Upper lobe of left lung (tissue), 6 donors: Measurements from ENCODE around the gene SYTL5. TPM values are rescaled to one million over a fixed set of nuclear protein-coding genes. Genes with fewer than 3 reads are reported as not detected.

Experiments
- ATAC-seq, 2 donors: fragments of 200-7000 bp; cut with Tn5 transposase; one replicate each; pipeline ENCODE4 v1.9.1; 2022; ENCODE audit warnings: mild to moderate bottlenecking in 2 of 2, moderate library complexity in 2 of 2; ENCODE audit not compliant: low FRiP score in 2 of 2
- DNase-seq, 2 donors: peaks; one replicate each; pipeline ENCODE4 v3.0.0-alpha.2; 2019 to 2020
- H3K27ac ChIP-seq, 4 donors: fragments of 200-600 bp; sonication (generic); one replicate each; pipeline ENCODE4 v1.5.1; 2016 to 2019
- H3K27me3 ChIP-seq, 4 donors: fragments of 200-600 bp; sonication (generic); one replicate each; pipeline ENCODE4 v1.5.1; 2017 to 2019
- H3K36me3 ChIP-seq, 4 donors: fragments of 200-600 bp; sonication (generic); one replicate each; pipeline ENCODE4 v1.5.1; 2016 to 2019
- H3K4me1 ChIP-seq, 4 donors: fragments of 200-600 bp; sonication (generic); one replicate each; pipeline ENCODE4 v1.5.1; 2018 to 2019
- H3K4me3 ChIP-seq, 4 donors: fragments of 200-600 bp; sonication (generic); one replicate each; pipeline ENCODE4 v1.5.1; 2017 to 2019; ENCODE audit warnings: mild to moderate bottlenecking in 2 of 4, moderate library complexity in 1 of 4
- H3K9me3 ChIP-seq, 4 donors: fragments of 200-600 bp; sonication (generic); one replicate each; pipeline ENCODE4 v1.5.1; 2018 to 2019
- CTCF ChIP-seq, 6 experiments: fragments of 450-650 bp in 4 of 6; fragments of 200-600 bp in 2 of 6; sonication (generic) in 2 of 6; IDR thresholded peaks; one replicate each; pipeline ENCODE4 v1.5.1; 2016 to 2019; ENCODE audit warnings: antibody characterized with exemption in 6 of 6
- EP300 ChIP-seq, 4 donors: sonication (generic); formaldehyde crosslinking; IDR thresholded peaks; one replicate each; pipeline ENCODE4 v1.5.1; 2017; ENCODE audit warnings: antibody characterized with exemption in 4 of 4, control low read depth in 2 of 4
- POLR2A ChIP-seq, 4 donors: fragments of 450-650 bp; IDR thresholded peaks; one replicate each; pipeline ENCODE4 v1.5.1; 2016 to 2017; ENCODE audit warnings: antibody characterized with exemption in 4 of 4, mild to moderate bottlenecking in 2 of 4
- POLR2AphosphoS5 ChIP-seq, 2 donors: sonication (generic); formaldehyde crosslinking; IDR thresholded peaks; one replicate each; pipeline ENCODE4 v1.5.1; 2017; ENCODE audit warnings: antibody characterized with exemption in 2 of 2
- WGBS, 2 donors: methylation state at CpG; one replicate each; pipeline ENCODE4 v1.1.5; 2017 to 2018; 5-methylcytosine and 5-hydroxymethylcytosine counted together
- total RNA-seq, 6 donors: library from RNA; depleted of rRNA in 4 of 6; stranded (reverse); fragments of >200 nt in 4 of 6; gene quantifications; one replicate each; pipeline versions ENCODE4 v1.1.0 to v1.2.1, GENCODE V29; 2016 to 2021
- donor health status: DM: no; HTN: no; CAD: no; lungs with moderate emphysema.
- donor health status: DM: no; HTN: yes; CAD: no; lungs with severe emphysema.

Gene SYTL5
- total RNA-seq, 6 donors from 2014 or later, result 0.30 to 3.6 (median 0.71) TPM

- Histone ChIP-seq H3K27me3 (no peaks in the 10 kb centered on the region), H3K4me3 (no peak overlapping the region), H3K9me3 (no peaks in the 10 kb centered on the region), H3K4me1 (peaks cover 0 to 3% (median 0%) of the 10 kb centered on the region in 4 donors), H3K27ac (no peak overlapping the region), H3K36me3 (no peaks in the 10 kb centered on the region)
- no peak for DNase-seq
- no peak for ATAC-seq
- TF ChIP-seq POLR2A (IDR thresholded peaks at IDR 0.05) (no peak), CTCF (IDR thresholded peaks at IDR 0.05) (peak in 1 of 6 experiments; percentile 6)
These were observed 2.3 kb downstream of the SYTL5 start for GRCh38 chrX:38008658-38009057.

GRCh38 chrX:38009641-38010040, 3.3 kb downstream of the SYTL5 start:
- Histone ChIP-seq H3K36me3 (no peaks in the 10 kb centered on the region), H3K27me3 (no peaks in the 10 kb centered on the region), H3K27ac (no peak overlapping the region), H3K9me3 (no peaks in the 10 kb centered on the region), H3K4me1 (peaks cover 0 to 3% (median 0%) of the 10 kb centered on the region in 4 donors), H3K4me3 (no peak overlapping the region)
- TF ChIP-seq EP300 (IDR thresholded peaks at IDR 0.05) (no peak), POLR2AphosphoS5 (IDR thresholded peaks at IDR 0.05) (no peak)
- DNase-seq (no peak), ATAC-seq (no peak)

- WGBS, 2 donors, result 48 to 61% methylated on average over 8 of the region's 8 CpGs
- no peaks in the 10 kb centered on the region for H3K4me1 ChIP-seq
- no peak for DNase-seq
- ATAC-seq, result no peak
- H3K4me3 ChIP-seq, result no peak overlapping the region
- no peaks in the 10 kb centered on the region for H3K36me3 ChIP-seq
- H3K9me3 ChIP-seq, result no peaks in the 10 kb centered on the region
- H3K27me3 ChIP-seq, result no peaks in the 10 kb centered on the region
- TF ChIP-seq CTCF (IDR thresholded peaks at IDR 0.05), result no peak
- TF ChIP-seq POLR2A (IDR thresholded peaks at IDR 0.05), result no peak
- TF ChIP-seq POLR2AphosphoS5 (IDR thresholded peaks at IDR 0.05), result no peak
- no peak for TF ChIP-seq EP300 (IDR thresholded peaks at IDR 0.05)
- H3K27ac ChIP-seq, result no peak overlapping the region
These were observed 12.5 kb downstream of the SYTL5 start for GRCh38 chrX:38018766-38019425.

- Histone ChIP-seq H3K4me1 (no peaks in the 10 kb centered on the region), H3K4me3 (no peak overlapping the region), H3K36me3 (no peaks in the 10 kb centered on the region), H3K27ac (no peak overlapping the region), H3K27me3 (no peaks in the 10 kb centered on the region), H3K9me3 (peaks cover 0 to 10% (median 0%) of the 10 kb centered on the region in 4 donors)
- TF ChIP-seq POLR2AphosphoS5 (IDR thresholded peaks at IDR 0.05) (no peak), EP300 (IDR thresholded peaks at IDR 0.05) (no peak), CTCF (IDR thresholded peaks at IDR 0.05) (no peak), POLR2A (IDR thresholded peaks at IDR 0.05) (no peak)
- WGBS, 2 donors, result 32 to 75% methylated on average over 1 of the region's 1 CpG
- DNase-seq (no peak), ATAC-seq (no peak)
These were observed 21.9 kb downstream of the SYTL5 start for GRCh38 chrX:38028300-38028699.

DNA sequence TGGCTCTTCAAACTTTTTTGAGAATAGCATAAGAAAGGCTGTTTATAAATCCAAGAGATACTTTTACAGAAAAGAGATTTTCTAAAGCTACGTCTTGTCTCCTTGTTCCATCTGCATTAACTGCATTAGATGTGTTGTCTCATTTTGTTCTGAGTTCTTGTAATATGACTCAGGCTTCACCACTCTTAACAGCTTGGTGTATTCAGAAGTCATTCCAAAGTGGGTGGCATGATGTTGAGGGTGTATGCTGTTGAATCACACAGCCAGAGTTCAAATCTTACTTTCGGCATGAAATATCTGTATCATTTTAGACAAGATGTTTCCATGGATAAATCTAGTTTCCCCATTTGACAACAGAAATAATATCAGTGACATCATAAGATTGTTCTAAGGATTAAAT, 30.1 kb downstream of the SYTL5 start:
- no peaks in the 10 kb centered on the region for H3K36me3 ChIP-seq
- no peak overlapping the region for H3K27ac ChIP-seq
- no peaks in the 10 kb centered on the region for H3K9me3 ChIP-seq
- no peaks in the 10 kb centered on the region for H3K27me3 ChIP-seq
- no peak for ATAC-seq
- DNase-seq, result no peak
- H3K4me1 ChIP-seq, result no peaks in the 10 kb centered on the region
- WGBS, 2 donors, result 96 to 100% methylated on average over 2 of the region's 2 CpGs
- H3K4me3 ChIP-seq, result no peak overlapping the region
- no peak for TF ChIP-seq EP300 (IDR thresholded peaks at IDR 0.05)

- Histone ChIP-seq H3K9me3 (no peaks in the 10 kb centered on the region), H3K36me3 (no peaks in the 10 kb centered on the region), H3K27me3 (no peaks in the 10 kb centered on the region), H3K4me1 (no peaks in the 10 kb centered on the region), H3K27ac (no peak overlapping the region), H3K4me3 (no peak overlapping the region)
- DNase-seq (no peak), ATAC-seq (no peak)
- WGBS, 2 donors, result 46 to 54% methylated on average over 2 of the region's 2 CpGs
- TF ChIP-seq POLR2AphosphoS5 (IDR thresholded peaks at IDR 0.05), result no peak
- no peak for TF ChIP-seq EP300 (IDR thresholded peaks at IDR 0.05)
- no peak for TF ChIP-seq CTCF (IDR thresholded peaks at IDR 0.05)
- no peak for TF ChIP-seq POLR2A (IDR thresholded peaks at IDR 0.05)
These were observed 32.1 kb downstream of the SYTL5 start for GRCh38 chrX:38038501-38038900.
